HepG2 (cell line): ENCODE data around the gene WDR54. TPM values are rescaled to one million over a fixed set of nuclear protein-coding genes. Genes with fewer than 3 reads are reported as not detected.

ENCODE experiments used
- CEBPG ChIP-seq: IDR thresholded peaks from 2 replicates; pipeline ENCODE4 v1.6.1; 2016
- EEA1 ChIP-seq: sonication (generic); formaldehyde crosslinking; IDR thresholded peaks from 2 replicates; pipeline ENCODE4 v1.5.1; 2020; ENCODE audit warnings: mild to moderate bottlenecking, missing genetic modification reagents, borderline replicate concordance
- FOXO1 ChIP-seq: sonication (generic); formaldehyde crosslinking; IDR thresholded peaks from 2 replicates; pipeline ENCODE4 v1.4.0; 2020; ENCODE audit warnings: missing genetic modification reagents
- GTF3A ChIP-seq: sonication (generic); formaldehyde crosslinking; conservative IDR thresholded peaks from 2 replicates; pipeline ENCODE4 v1.4.0; 2020; ENCODE audit warnings: mild to moderate bottlenecking, missing genetic modification reagents
- MIER2 ChIP-seq: IDR thresholded peaks from 2 replicates; pipeline ENCODE4 v1.6.1; 2016; ENCODE audit warnings: missing biosample characterization, missing genetic modification reagents
- SAP130 ChIP-seq: IDR thresholded peaks from 2 replicates; pipeline ENCODE4 v1.6.1; 2016; ENCODE audit warnings: low read depth
- SETDB1 ChIP-seq: sonication (generic); formaldehyde crosslinking; IDR thresholded peaks from 2 replicates; pipeline ENCODE4 v1.5.1; 2020; ENCODE audit warnings: missing genetic modification reagents, mild to moderate bottlenecking, borderline replicate concordance
- TBP ChIP-seq: sonication (generic); formaldehyde crosslinking; IDR thresholded peaks from 2 replicates; pipeline ENCODE4 v1.5.0; 2020; ENCODE audit warnings: missing genetic modification reagents
- ZMYM3 ChIP-seq: sonication (generic); formaldehyde crosslinking; IDR thresholded peaks from 2 replicates; pipeline ENCODE4 v1.5.1; 2020; ENCODE audit warnings: mild to moderate bottlenecking, missing genetic modification reagents
- ZNF274 ChIP-seq: sonication (generic); formaldehyde crosslinking; IDR thresholded peaks from 2 replicates; pipeline ENCODE4 v1.5.1; 2020; ENCODE audit warnings: mild to moderate bottlenecking, missing genetic modification reagents
- ZNF432 ChIP-seq: sonication (generic); formaldehyde crosslinking; IDR thresholded peaks from 2 replicates; pipeline ENCODE4 v1.5.0; 2020; ENCODE audit warnings: missing genetic modification reagents, mild to moderate bottlenecking, borderline replicate concordance
- ZNF605 ChIP-seq: sonication (generic); formaldehyde crosslinking; IDR thresholded peaks from 2 replicates; pipeline ENCODE4 v1.8.0; 2022; ENCODE audit warnings: mild to moderate bottlenecking, missing genetic modification reagents
- ZNF672 ChIP-seq: sonication (generic); formaldehyde crosslinking; IDR thresholded peaks from 2 replicates; pipeline ENCODE4 v1.8.1; 2022; ENCODE audit warnings: missing genetic modification reagents
- ZNF781 ChIP-seq: sonication (generic); formaldehyde crosslinking; IDR thresholded peaks from 2 replicates; pipeline ENCODE4 v1.5.1; 2020; ENCODE audit warnings: borderline replicate concordance, mild to moderate bottlenecking, missing genetic modification reagents; ENCODE audit errors: not compliant biosample characterization
- polyA plus RNA-seq, 8 experiments: library from polyadenylated mRNA; depleted of rRNA in 3 of 8; stranded (reverse) in 7 of 8; unstranded in 1 of 8; fragments of >200 nt; fragmentation: Illumina TruSeq in 4 of 8; extraction: Trizol in 4 of 8; gene quantifications; 2 replicates each; pipeline versions ENCODE4 v1.2.1 to v1.2.3, GENCODE V29; 2011 to 2016; ENCODE audit warnings: low read depth in 4 of 8, missing spikeins in 1 of 8, mixed read lengths in 1 of 8; ENCODE audit not compliant: insufficient read depth in 1 of 8
- total RNA-seq, 5 experiments: library from RNA; depleted of rRNA; stranded (reverse); fragments of >200 nt; fragmentation: Illumina TruSeq; extraction: Trizol; gene quantifications; 2 replicates each; pipeline ENCODE4 v1.2.3, GENCODE V29; 2016; ENCODE audit warnings: low read depth in 1 of 5
- TF ChIP-seq, protein P1 (sequence below): sonication (generic); formaldehyde crosslinking; IDR thresholded peaks from 2 replicates; pipeline ENCODE4 v1.4.0; 2020; ENCODE audit warnings: missing genetic modification reagents
- TF ChIP-seq, protein P2 (sequence below): IDR thresholded peaks from 2 replicates; pipeline ENCODE4 v1.6.1; 2016
- TF ChIP-seq, protein P3 (sequence below): sonication (generic); formaldehyde crosslinking; IDR thresholded peaks from 2 replicates; pipeline ENCODE4 v1.5.1; 2020; ENCODE audit warnings: mild to moderate bottlenecking, missing genetic modification reagents, borderline replicate concordance
- TF ChIP-seq, protein P4 (sequence below): sonication (generic); formaldehyde crosslinking; IDR thresholded peaks from 2 replicates; pipeline ENCODE4 v1.4.0; 2020; ENCODE audit warnings: missing genetic modification reagents

Gene WDR54
- total and polyA plus RNA-seq, 2 of the 13 experiments (the other 11 are each of a cell fraction or from before 2014, with no cell fraction given): 2.0 to 17.3 TPM

DNA sequence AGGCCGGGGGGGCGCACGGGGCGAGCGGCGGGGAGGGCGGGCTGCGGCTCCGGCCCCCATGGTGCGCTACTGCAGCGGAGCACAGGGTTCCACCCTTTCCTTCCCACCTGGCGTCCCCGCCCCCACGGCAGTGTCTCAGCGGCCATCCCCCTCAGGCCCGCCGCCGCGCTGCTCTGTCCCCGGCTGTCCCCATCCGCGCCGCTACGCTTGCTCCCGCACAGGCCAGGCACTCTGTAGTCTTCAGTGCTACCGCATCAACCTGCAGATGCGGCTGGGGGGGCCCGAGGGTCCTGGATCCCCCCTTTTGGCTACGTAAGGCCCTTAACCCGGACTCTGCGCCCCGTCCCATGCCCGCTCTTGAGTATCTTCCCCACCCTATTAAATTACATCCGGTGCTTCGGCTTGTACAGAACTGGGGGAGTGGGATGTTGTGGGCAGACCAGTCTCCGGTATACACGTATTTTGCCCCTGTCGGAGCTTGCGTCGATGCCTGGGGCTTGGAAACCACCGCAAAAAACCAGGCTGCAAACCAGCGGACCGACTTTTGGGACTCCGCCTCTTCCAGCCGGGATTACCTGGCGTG is 36.1 kb downstream of the WDR54 start (continued):
- TF ChIP-seq, protein P1, sequence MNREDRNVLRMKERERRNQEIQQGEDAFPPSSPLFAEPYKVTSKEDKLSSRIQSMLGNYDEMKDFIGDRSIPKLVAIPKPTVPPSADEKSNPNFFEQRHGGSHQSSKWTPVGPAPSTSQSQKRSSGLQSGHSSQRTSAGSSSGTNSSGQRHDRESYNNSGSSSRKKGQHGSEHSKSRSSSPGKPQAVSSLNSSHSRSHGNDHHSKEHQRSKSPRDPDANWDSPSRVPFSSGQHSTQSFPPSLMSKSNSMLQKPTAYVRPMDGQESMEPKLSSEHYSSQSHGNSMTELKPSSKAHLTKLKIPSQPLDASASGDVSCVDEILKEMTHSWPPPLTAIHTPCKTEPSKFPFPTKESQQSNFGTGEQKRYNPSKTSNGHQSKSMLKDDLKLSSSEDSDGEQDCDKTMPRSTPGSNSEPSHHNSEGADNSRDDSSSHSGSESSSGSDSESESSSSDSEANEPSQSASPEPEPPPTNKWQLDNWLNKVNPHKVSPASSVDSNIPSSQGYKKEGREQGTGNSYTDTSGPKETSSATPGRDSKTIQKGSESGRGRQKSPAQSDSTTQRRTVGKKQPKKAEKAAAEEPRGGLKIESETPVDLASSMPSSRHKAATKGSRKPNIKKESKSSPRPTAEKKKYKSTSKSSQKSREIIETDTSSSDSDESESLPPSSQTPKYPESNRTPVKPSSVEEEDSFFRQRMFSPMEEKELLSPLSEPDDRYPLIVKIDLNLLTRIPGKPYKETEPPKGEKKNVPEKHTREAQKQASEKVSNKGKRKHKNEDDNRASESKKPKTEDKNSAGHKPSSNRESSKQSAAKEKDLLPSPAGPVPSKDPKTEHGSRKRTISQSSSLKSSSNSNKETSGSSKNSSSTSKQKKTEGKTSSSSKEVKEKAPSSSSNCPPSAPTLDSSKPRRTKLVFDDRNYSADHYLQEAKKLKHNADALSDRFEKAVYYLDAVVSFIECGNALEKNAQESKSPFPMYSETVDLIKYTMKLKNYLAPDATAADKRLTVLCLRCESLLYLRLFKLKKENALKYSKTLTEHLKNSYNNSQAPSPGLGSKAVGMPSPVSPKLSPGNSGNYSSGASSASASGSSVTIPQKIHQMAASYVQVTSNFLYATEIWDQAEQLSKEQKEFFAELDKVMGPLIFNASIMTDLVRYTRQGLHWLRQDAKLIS (CRISPR knock-in tag): no peak
- TF ChIP-seq ZNF672 (CRISPR knock-in tag) (no peak), EEA1 (CRISPR knock-in tag) (peak; percentile 27; the same call in 1 of the 2 replicates), TBP (no peak), FOXO1 (0 out of 2 replicates have a peak, but pooled peaks have one; percentile 13), SAP130 (CRISPR knock-in tag) (peak; percentile 93), SETDB1 (CRISPR knock-in tag) (no peak), ZNF781 (peak; percentile 62), ZNF274 (peak; percentile 81; the same call in 1 of the 2 replicates), GTF3A (CRISPR knock-in tag) (no peak), ZNF432 (CRISPR knock-in tag) (no peak; the same call in 1 of the 2 replicates), CEBPG (CRISPR knock-in tag) (peak; percentile 3; the same call in 1 of the 2 replicates), MIER2 (CRISPR knock-in tag) (no peak), ZMYM3 (no peak; the same call in 1 of the 2 replicates), ZNF605 (CRISPR knock-in tag) (peak; percentile 94)
- TF ChIP-seq, protein P2, sequence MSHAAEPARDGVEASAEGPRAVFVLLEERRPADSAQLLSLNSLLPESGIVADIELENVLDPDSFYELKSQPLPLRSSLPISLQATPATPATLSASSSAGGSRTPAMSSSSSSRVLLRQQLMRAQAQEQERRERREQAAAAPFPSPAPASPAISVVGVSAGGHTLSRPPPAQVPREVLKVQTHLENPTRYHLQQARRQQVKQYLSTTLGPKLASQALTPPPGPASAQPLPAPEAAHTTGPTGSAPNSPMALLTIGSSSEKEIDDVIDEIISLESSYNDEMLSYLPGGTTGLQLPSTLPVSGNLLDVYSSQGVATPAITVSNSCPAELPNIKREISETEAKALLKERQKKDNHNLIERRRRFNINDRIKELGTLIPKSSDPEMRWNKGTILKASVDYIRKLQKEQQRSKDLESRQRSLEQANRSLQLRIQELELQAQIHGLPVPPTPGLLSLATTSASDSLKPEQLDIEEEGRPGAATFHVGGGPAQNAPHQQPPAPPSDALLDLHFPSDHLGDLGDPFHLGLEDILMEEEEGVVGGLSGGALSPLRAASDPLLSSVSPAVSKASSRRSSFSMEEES (CRISPR knock-in tag): no peak
- TF ChIP-seq, protein P3, sequence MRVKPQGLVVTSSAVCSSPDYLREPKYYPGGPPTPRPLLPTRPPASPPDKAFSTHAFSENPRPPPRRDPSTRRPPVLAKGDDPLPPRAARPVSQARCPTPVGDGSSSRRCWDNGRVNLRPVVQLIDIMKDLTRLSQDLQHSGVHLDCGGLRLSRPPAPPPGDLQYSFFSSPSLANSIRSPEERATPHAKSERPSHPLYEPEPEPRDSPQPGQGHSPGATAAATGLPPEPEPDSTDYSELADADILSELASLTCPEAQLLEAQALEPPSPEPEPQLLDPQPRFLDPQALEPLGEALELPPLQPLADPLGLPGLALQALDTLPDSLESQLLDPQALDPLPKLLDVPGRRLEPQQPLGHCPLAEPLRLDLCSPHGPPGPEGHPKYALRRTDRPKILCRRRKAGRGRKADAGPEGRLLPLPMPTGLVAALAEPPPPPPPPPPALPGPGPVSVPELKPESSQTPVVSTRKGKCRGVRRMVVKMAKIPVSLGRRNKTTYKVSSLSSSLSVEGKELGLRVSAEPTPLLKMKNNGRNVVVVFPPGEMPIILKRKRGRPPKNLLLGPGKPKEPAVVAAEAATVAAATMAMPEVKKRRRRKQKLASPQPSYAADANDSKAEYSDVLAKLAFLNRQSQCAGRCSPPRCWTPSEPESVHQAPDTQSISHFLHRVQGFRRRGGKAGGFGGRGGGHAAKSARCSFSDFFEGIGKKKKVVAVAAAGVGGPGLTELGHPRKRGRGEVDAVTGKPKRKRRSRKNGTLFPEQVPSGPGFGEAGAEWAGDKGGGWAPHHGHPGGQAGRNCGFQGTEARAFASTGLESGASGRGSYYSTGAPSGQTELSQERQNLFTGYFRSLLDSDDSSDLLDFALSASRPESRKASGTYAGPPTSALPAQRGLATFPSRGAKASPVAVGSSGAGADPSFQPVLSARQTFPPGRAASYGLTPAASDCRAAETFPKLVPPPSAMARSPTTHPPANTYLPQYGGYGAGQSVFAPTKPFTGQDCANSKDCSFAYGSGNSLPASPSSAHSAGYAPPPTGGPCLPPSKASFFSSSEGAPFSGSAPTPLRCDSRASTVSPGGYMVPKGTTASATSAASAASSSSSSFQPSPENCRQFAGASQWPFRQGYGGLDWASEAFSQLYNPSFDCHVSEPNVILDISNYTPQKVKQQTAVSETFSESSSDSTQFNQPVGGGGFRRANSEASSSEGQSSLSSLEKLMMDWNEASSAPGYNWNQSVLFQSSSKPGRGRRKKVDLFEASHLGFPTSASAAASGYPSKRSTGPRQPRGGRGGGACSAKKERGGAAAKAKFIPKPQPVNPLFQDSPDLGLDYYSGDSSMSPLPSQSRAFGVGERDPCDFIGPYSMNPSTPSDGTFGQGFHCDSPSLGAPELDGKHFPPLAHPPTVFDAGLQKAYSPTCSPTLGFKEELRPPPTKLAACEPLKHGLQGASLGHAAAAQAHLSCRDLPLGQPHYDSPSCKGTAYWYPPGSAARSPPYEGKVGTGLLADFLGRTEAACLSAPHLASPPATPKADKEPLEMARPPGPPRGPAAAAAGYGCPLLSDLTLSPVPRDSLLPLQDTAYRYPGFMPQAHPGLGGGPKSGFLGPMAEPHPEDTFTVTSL: peak; percentile 50; the same call in 1 of the 2 replicates
- TF ChIP-seq, protein P4, sequence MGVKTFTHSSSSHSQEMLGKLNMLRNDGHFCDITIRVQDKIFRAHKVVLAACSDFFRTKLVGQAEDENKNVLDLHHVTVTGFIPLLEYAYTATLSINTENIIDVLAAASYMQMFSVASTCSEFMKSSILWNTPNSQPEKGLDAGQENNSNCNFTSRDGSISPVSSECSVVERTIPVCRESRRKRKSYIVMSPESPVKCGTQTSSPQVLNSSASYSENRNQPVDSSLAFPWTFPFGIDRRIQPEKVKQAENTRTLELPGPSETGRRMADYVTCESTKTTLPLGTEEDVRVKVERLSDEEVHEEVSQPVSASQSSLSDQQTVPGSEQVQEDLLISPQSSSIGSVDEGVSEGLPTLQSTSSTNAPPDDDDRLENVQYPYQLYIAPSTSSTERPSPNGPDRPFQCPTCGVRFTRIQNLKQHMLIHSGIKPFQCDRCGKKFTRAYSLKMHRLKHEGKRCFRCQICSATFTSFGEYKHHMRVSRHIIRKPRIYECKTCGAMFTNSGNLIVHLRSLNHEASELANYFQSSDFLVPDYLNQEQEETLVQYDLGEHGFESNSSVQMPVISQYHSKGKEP (CRISPR knock-in tag): no peak
